ENCODE results near the gene GALNTL6.

GALNTL6 gene

DNA sequence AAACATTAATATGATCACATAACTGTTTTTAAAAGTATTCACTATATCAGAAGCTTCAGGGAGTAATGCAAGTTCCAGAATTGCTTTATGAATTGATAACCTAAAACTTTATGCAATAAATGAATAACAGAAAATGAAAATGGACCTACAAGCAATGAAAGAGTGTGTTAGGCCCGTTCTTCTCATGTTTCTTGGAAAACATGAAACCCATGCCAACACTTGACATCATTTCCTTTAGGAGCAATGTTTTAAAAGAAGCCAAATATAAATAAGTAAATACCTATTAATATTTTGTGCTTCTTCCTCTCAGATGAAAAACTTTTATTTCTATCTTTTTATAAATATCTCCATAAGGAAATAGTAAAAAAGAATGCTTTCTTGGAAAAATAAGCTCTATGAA lies 1232.4 kb downstream of the GALNTL6 start:
- no peak for DNase-seq (ENCODE audit: low read depth in 2 of 2, low spot score in 1 of 2)

DNA sequence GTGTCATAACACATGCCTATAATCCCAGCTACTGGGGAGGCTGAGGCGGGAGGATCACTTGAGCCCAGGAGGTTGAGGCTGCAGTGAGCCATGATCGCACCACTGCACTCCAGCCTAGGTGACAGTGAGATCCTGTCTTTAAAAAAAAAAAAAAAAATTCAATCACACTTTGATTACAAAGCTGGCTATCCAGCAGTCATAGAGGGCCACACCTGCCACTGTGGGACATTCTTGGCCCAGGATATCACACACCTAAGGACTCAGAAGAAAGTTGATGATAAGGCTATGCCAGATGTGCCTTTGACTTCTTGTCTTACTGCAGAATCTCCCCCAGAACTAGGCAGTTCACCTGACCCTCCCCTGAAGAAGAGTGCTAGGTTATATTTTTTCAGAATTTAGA lies 1232.9 kb downstream of the GALNTL6 start:
- no peak for DNase-seq (ENCODE audit: low read depth in 2 of 2, low spot score in 1 of 2)

DNA sequence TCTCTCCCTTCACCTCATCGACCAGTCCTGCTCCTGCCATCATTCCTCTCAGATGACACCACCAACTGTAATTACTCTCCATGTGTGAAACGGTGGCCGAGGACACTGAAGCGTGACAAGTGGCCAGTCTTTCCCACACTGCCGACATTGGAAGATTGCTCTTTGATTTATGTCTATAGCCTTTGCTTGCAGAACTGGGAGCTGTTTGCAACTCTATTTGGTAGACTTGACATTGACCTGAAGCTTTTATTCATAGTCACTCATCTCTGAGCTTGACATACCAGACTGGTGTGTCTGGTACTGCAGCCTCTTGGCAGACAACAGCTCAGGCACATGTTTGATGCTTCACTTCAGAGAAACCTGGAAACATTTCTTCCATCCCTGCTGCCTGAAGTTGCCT lies 1233.6 kb downstream of the GALNTL6 start:
- no peak for DNase-seq (ENCODE audit: low read depth in 2 of 2, low spot score in 1 of 2)

DNA sequence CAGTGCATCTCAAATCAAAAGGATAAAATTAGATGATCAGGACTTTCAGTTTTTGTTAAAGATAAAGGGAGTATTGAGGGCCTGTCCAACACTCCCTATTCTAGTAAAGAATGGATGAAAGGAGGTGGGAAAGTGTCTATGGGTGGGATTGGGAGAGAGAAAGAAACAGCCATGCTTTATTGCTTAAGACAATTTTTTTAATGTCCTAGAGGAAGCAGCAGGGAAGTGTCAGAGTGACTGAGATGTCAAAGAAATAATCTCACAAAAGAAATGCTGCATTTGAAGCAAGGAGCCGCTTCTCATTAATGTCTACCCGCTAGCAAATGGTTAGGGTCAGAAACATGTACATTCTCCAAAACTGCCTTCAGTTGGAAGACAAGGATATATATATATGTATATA lies 1238.0 kb downstream of the GALNTL6 start:
- DNase-seq (ENCODE audit: low read depth in 2 of 2, low spot score in 1 of 2) = no peak

DNA sequence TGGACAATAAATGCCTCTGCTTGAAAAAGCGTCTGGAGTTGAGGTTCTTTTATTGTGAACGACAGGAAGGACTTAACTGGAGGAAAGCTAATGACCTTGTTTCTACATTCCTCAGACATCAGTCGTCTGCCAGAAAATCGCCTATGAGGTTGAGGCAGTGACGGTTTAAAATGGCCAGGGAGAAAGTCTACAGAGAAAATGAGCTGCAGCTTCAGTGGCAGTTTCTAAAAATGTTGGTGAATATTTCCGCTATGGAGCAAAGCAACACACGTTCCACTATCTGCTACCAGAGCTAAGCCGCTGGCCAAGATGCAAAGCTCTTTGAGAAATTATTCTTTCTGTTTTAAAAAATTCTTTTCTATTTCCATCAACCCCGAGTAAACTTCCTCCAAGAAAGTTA lies 1238.5 kb downstream of the GALNTL6 start:
- no peak for DNase-seq (ENCODE audit: low read depth in 2 of 2, low spot score in 1 of 2)

DNA sequence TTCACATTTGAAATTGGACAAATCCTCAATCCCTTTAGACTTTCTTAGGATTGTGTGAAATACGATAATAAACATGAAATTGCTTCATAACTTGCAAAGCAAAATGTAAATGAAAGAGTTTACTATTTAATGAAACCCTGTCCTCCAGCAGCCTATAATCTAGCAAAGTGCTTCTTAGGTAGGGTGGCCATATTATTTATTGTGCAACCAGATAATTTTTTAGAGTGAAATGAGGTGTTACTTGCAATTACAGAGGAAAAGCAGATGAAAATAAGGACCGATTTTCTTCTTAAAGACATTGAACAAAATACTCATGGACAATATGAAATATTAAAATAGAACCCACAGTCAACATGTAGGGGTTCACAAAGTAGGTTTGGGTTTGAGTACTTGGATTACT lies 1239.2 kb downstream of the GALNTL6 start:
- no peak for DNase-seq (ENCODE audit: low read depth in 2 of 2, low spot score in 1 of 2)

DNA sequence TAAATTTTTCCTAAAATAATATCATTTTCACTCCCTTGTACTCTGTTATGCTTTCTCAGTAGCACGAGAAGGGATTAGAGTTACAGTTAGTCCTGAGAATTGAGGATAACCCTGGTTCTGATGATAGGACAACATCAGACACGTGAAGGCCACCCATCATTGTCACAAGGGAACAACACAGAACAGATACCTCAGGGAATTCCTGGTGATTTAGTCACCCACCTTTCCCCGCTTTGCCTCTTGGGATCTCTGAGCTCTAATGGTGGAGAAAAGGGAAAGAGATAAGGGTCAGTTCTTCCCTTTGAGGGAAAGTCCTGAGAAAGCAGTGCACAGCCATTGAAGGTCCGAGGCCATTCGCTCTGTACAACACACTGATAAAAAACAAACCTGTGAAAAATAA lies 1243.1 kb downstream of the GALNTL6 start:
- DNase-seq (ENCODE audit: low read depth in 2 of 2, low spot score in 1 of 2) = no peak

DNA sequence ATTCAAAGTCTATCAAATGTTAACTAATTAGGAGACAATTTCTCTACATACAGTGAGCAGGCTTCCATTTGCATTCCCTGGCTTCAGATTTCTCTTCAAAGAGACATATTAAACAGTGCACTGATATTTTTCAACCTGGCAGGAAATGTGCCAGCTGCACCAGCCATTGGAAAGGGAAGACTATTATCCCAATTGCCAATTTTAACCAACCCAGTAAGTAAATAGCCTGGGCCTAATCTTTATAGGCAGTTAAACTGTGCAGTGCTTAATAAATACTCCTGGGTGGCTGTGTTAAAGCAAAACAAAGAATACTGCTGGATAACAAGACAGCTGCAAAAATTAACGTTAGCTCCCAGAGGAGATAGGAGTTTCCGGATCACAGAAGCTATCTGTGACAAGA lies 1243.5 kb downstream of the GALNTL6 start:
- no peak for DNase-seq (ENCODE audit: low read depth in 2 of 2, low spot score in 1 of 2)

DNA sequence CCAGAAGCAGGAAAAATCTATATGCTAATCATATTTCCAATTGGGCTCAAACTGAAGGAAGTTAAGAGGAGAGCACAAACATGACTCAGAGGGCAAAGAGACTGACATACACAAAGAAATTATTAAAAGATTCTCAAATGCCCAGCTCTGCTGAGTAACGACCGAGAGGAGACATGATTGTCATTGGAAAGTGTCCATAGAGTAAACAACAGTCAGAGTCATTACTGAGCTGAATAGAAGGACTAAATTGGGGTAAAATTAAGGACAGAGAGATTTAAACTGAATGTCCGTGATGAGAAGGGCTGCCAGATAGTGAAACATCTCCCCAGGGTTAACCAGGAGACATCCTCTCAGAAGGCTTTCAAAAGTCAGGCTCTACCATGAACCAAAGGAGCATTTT lies 1244.2 kb downstream of the GALNTL6 start:
- DNase-seq (ENCODE audit: low read depth in 2 of 2, low spot score in 1 of 2) = no peak

DNA sequence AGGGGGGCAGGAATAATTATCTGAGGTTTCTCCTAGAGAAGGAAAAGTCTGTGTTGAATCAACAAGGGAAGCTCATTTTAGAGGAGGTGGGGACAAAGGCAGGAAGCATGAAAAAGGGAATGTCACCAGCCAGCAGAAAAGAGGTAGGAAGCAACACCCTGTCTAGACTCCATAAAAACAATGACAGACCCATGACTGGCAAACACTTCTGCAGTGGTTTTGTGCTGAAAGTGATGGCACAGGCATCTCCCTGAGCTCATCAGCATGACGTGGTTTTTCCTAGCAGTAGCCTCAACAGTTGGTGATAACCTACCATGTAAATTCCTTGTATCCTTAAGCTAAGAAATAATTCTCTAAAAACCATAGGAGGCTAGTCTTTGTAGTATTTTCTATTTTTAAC lies 1244.7 kb downstream of the GALNTL6 start:
- DNase-seq (ENCODE audit: low read depth in 2 of 2, low spot score in 1 of 2) = no peak

DNA sequence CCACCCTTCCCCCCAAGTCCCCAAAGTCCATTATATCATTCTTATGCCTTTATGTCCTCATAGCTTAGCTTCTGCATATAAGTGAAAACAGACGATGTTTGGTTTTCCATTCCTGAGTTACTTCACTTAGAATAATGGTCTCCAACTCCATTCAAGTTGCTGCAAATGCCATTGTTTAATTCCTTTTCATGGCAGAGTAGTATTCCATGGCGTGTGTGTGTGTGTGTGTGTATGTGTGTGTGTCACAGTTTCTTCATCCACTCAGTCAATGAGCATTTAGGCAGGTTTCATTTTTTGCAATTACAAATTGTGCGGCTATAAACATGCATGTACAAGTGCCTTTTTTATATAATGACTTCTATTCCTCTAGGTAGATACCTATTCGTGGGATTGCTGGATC lies 1248.0 kb downstream of the GALNTL6 start:
- DNase-seq (ENCODE audit: low read depth in 2 of 2, low spot score in 1 of 2) = no peak

DNA sequence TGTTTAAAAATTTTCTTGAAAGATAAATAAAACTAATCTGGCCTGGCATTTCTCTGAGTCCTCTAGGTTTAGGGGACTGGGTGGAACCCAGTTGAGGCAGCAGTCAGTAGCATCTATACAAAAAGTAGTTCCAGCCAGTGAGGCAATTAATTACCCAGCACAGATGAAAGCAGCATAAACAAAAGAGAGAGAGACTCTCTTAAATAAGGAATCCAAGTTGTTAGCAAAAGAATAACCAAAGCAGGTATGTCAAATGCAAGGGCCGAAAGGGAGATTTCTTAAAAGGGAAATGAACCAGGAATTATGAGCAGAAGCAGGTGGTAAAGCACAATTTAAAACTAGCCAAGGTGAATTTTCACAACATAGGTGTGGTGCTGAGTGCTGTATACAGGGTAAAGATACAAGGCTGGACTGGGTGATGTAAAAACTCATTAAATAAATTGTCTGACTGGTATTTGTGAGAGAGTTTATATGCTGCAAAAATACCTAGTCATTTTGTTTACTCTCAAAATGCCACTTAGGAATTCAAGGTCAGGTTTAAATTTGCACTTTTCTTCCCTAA lies 1260.8 kb downstream of the GALNTL6 start:
- no peak for DNase-seq (ENCODE audit: low read depth in 2 of 2, low spot score in 1 of 2)

DNA sequence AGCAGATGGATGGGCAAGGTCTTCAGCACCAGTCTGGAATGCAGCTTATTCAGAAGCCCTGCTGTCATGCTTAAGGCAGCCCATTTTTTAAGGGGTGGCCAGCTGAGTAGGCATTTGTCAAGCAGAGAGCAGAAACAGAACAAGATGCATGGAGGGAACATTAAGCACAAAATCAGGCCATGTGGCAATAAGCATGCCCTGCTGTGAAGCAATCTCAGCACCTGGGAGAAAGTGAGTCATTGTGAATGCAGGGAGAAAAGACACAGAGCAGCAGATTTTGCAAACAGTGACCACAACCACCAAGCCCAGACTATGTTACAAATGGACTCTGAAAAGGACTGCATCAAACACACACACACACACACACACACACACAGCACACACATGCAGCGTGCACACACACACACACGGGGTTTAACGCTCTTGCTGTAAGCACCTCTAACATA lies 1261.3 kb downstream of the GALNTL6 start:
- no peak for DNase-seq (ENCODE audit: low read depth in 2 of 2, low spot score in 1 of 2)

DNA sequence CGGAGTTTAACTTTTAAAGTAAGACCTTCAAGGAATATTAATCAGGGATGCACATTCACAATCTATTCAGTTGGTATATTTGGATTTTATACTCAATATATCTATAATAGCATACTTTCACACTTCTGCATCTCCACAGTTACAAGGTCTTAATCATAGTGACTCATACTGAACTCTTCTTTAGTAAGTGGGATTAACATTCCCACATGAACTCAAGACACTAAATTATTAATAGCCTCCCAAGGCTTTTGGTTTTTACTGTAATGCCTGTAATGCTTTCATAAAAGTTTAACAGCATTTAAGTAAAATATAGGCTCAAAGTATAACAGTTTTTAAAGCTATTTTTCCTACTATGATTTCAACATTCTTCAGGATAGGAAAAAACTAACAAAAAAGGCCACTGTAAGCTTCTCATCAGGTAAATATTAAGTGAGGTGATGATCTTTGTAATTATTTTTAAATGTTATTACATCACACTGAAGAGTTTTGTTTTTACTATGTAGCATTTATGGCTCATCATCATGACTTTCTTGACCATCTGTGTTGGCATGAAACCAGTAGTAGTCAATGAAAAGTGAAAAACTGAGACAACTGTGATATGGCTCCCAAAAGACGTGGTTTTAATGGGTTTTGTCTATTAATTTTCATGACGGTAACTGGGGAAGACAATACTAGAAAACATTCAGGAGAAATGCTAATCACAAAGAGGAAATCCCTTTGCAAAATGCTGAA lies 1263.9 kb downstream of the GALNTL6 start:
- DNase-seq (ENCODE audit: low read depth in 2 of 2, low spot score in 1 of 2) = no peak

DNA sequence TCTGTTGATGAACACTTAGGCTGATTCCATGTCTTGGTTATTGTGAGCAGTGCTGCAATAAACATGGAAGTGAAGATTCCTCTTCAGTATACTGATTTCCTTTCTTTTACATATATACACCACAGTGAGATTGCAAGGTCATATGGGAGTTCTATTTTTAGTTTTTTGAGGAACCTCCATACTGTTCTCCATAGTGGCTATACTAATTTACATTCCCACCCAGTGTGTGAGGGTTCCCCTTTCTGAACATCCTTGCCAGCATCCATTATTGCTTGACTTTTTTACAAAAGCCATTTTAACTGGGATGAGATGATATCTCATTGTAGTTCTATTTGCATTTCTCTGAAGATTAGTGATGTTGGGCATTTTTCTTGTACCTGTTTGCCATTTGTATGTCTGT lies 1274.9 kb downstream of the GALNTL6 start:
- no peak for DNase-seq (ENCODE audit: low read depth in 2 of 2, low spot score in 1 of 2)
